Activated CD8-positive, alpha-beta memory T cell treated with anti-CD3 and anti-CD28 coated beads, Interleukin-2, amount 10 ng/mL, durations not matched to agents 7 days and 5 days (primary cell): ENCODE results near the gene GPR68. TPM values are rescaled to one million over a fixed set of nuclear protein-coding genes. Genes with fewer than 3 reads are reported as not detected.
A peak's percentile ranks its signal among the peaks of the same experiment; 100 is the strongest.
"Not testable (repeated sequence)": the region's sequence is repeated elsewhere in the genome, so short reads cannot be mapped to it uniquely, and the experiment has no call there.

Experiments
- ATAC-seq: fragments of 150-1000 bp; cut with Tn5 transposase; one replicate; pipeline ENCODE4 v1.10.0; 2021; ENCODE audit warnings: moderate library complexity
- CTCF ChIA-PET: fragments of 350-600 bp; sonication (Branson Sonifier 250); formaldehyde crosslinking; loops from one replicate; lab custom pipeline; 2021; ENCODE audit warnings: antibody characterized with exemption; lab: Charles Lee
- DNase-seq: peaks from one replicate; pipeline ENCODE4 v3.0.0-alpha.2; 2020
- H3K27ac Mint-ChIP-seq: one replicate; pipeline ENCODE4 v1.8.0; 2021; ENCODE audit warnings: mild to moderate bottlenecking, mixed read lengths
- H3K27me3 Mint-ChIP-seq: one replicate; pipeline ENCODE4 v1.8.0; 2021; ENCODE audit warnings: mixed read lengths
- H3K36me3 Mint-ChIP-seq: one replicate; pipeline ENCODE4 v1.8.0; 2021; ENCODE audit warnings: mild to moderate bottlenecking, mixed read lengths
- H3K4me1 Mint-ChIP-seq: one replicate; pipeline ENCODE4 v1.8.0; 2021; ENCODE audit warnings: mixed read lengths
- H3K4me3 Mint-ChIP-seq: one replicate; pipeline ENCODE4 v1.8.0; 2021; ENCODE audit warnings: mild to moderate bottlenecking, moderate library complexity, mixed read lengths
- H3K9me3 Mint-ChIP-seq: one replicate; pipeline ENCODE4 v1.8.0; 2022; ENCODE audit warnings: low read depth, mixed read lengths
- total RNA-seq, 2 experiments: library from RNA; stranded (reverse); gene quantifications; one replicate each; pipeline ENCODE4 v1.2.3, GENCODE V29; 2021

Gene GPR68
- total RNA-seq, 2 experiments from 2014 or later, result 44.5 to 48.0 TPM

DNA sequence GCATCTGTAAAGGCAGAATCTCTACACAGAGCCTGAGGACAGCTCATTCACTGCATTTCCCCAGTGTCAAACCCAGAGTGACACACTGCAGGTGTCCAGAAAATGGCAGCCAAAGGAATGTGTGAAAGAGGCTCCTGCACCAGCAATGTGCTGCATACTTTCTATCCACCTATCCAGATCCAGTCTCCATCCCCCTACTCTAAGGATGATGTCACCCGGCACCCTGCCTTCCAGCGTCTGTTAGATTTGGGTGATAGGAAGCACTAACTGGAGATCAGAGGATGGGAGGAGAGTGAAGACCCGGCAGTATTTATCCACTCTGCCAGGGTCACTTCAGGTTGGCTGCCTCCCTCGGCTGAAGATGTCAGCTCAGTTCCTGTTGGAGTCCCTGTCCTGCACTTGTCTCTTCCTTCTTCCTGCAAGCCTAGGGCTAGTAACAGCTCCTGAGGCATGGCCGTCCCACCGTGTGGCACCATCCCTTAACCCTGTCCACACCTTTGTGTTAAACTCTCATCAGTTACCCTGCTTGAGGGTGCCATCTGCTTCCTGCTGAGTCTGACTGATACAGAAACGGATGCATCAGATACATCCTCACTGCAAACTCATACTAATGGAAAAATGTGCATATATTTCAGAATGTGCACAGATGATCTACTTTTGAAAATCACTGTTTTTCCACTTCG lies 13.0 kb upstream of the GPR68 start:
- Mint-ChIP-seq H3K4me1 (peaks cover 65% of the 10 kb centered on the region), H3K27me3 (no peaks in the 10 kb centered on the region), H3K36me3 (peaks cover 2% of the 10 kb centered on the region), H3K27ac (peak overlapping the region; percentile 68), H3K9me3 (no peaks in the 10 kb centered on the region), H3K4me3 (no peak overlapping the region)
- no peak for ATAC-seq
- no peak for DNase-seq
- CTCF ChIA-PET, result interaction anchor here (0.9 to 2.5 kb wide), 5 partner anchors 77 to 355 kb away, joined by 3 to 10 read pairs (median 5); no protein-coding TSS in a partner anchor

DNA sequence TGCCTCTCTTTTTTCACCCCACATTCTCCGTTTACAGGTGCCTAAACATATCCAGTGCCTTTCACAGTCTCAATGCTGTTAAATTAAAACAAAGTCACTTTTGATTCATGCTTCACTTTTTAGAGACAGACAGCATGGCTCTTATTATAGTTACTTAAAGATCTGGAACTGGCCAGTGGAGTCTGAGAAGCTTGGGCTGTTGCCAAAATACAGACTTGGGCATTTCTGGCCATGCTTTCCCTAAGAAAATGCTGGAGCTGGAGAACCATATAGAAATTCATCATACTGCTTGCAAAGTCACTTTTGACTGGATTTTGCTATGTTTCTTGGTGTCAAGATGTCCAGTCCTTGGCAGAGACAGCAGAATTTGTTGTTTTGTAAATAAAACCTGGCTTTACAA lies 12.2 kb upstream of the GPR68 start:
- Mint-ChIP-seq H3K36me3 (peaks cover 8% of the 10 kb centered on the region), H3K4me3 (no peak overlapping the region), H3K27me3 (no peaks in the 10 kb centered on the region), H3K9me3 (no peaks in the 10 kb centered on the region), H3K27ac (peak overlapping the region; percentile 12), H3K4me1 (peaks cover 66% of the 10 kb centered on the region)
- no peak for ATAC-seq
- no peak for DNase-seq
- CTCF ChIA-PET, result interaction anchor here (1.2 to 2.2 kb wide), 3 partner anchors 79 to 354 kb away, joined by 3 to 5 read pairs (median 5); no protein-coding TSS in a partner anchor

GRCh38 chr14:91255026-91255695 lies 10.7 kb upstream of the GPR68 start:
- DNase-seq (no peak), ATAC-seq (no peak)
- Mint-ChIP-seq H3K9me3 (no peaks in the 10 kb centered on the region), H3K27ac (peak overlapping the region; percentile 77), H3K27me3 (no peaks in the 10 kb centered on the region), H3K36me3 (peaks cover 18% of the 10 kb centered on the region), H3K4me1 (peaks cover 72% of the 10 kb centered on the region), H3K4me3 (no peak overlapping the region)
- CTCF ChIA-PET, result interaction anchor here (0.6 to 2.2 kb wide), 5 partner anchors 12 to 79 kb away, joined by 3 to 5 read pairs (median 4); no protein-coding TSS in a partner anchor

DNA sequence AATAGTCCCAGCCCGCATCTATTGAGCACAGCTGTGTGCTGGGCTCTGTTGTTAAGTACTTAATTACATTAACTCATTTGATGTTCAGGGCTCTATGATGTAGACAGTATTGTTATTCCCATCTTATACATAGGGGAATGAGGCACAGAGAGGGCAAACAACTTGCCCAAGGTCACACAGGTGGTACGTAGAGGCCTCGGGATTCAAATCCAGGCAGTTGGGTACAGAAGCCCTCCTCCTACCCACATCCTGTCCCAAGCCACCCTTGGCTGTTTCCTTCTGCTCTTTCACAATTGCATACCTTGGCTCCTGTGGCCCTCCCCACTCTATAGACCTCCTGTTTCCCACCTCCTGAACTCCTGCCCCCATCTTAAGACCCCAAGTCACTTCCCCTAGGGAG lies 10.0 kb upstream of the GPR68 start:
- H3K9me3 Mint-ChIP-seq, result no peaks in the 10 kb centered on the region
- H3K4me3 Mint-ChIP-seq, result peak overlapping the region; percentile 54
- CTCF ChIA-PET, result interaction anchor here (1.0 kb wide), 1 partner anchor 27 kb away, joined by 4 read pairs; no protein-coding TSS in a partner anchor
- H3K27ac Mint-ChIP-seq, result peak overlapping the region; percentile 77
- peak; percentile 34 for ATAC-seq
- H3K36me3 Mint-ChIP-seq, result peaks cover 23% of the 10 kb centered on the region
- no peaks in the 10 kb centered on the region for H3K27me3 Mint-ChIP-seq
- DNase-seq, result peak; percentile 82
- peaks cover 76% of the 10 kb centered on the region for H3K4me1 Mint-ChIP-seq

- DNase-seq, result peak; percentile 56
- H3K4me3 Mint-ChIP-seq, result peak overlapping the region; percentile 54
- CTCF ChIA-PET, result interaction anchor here (1.0 kb wide), 1 partner anchor 26 kb away, joined by 4 read pairs; no protein-coding TSS in a partner anchor
- H3K36me3 Mint-ChIP-seq, result peaks cover 25% of the 10 kb centered on the region
- H3K4me1 Mint-ChIP-seq, result peaks cover 79% of the 10 kb centered on the region
- peak; percentile 1 for ATAC-seq
- peak overlapping the region; percentile 77 for H3K27ac Mint-ChIP-seq
- H3K9me3 Mint-ChIP-seq, result no peaks in the 10 kb centered on the region
- no peaks in the 10 kb centered on the region for H3K27me3 Mint-ChIP-seq
Observed at GRCh38 chr14:91253795-91254323, 9.4 kb upstream of the GPR68 start.

DNA sequence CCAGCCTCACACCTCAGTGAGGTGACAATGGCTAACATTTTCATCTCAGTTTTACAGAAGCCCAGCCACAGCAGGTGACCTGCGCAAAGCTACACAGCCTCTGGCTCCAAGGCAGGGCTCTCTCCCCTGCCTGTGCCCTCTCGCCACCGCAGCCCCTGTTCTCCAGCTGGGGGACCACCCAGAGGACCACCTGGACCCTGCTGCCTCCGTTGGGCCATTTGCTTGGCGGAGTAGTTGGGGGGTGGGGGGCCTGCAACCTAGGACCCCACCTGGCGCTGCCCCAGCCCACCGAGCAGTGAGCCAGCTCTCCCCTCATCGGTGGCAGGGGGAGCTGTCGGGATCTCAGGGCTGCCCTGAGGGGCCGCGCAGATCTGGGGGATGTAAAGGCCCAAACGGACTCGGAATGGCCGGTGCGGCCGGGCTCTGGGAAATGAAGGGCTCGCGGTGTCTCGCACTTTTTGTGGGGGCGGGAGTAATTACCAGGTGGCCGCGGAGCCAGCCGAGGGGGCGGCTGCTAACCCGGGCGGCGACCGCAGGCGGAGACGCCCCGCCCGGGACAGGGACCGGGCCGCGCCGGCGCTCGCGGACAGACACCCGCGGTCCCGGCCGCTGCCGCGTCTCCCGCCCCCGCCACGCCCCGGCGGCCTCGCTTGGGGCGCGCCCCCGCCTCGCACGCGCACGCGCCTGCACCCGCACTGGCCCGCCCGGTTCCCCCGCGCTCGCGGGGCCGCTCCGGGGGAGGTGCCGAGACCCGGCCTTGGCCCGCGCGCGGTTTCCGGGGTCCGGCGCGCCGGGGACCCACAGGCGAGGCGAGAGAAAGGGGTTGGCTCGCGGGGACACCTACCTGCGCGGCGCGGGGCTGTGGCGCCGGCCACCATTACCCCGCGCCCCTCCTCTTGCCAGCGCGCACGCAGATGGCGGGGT lies 8.6 kb upstream of the GPR68 start:
- Mint-ChIP-seq H3K4me1 (peaks cover 81% of the 10 kb centered on the region), H3K9me3 (no peaks in the 10 kb centered on the region), H3K27ac (peak overlapping the region; percentile 100), H3K27me3 (no peaks in the 10 kb centered on the region), H3K4me3 (peak overlapping the region; percentile 60), H3K36me3 (peaks cover 30% of the 10 kb centered on the region)
- peak; percentile 32 for ATAC-seq
- peak; percentile 57 for DNase-seq
- CTCF ChIA-PET, result interaction anchor here (1.0 to 2.3 kb wide), 8 partner anchors 10 to 97 kb away, joined by 3 to 21 read pairs (median 7); partner anchors contain the start of gene GPR68

GRCh38 chr14:91250912-91251311 lies 6.4 kb upstream of the GPR68 start:
- CTCF ChIA-PET, result interaction anchor here (0.8 to 2.4 kb wide), 7 partner anchors 21 to 74 kb away, joined by 4 to 12 read pairs (median 6); no protein-coding TSS in a partner anchor
- H3K9me3 Mint-ChIP-seq, result no peaks in the 10 kb centered on the region
- DNase-seq, result no peak
- peaks cover 47% of the 10 kb centered on the region for H3K36me3 Mint-ChIP-seq
- peak overlapping the region; percentile 100 for H3K27ac Mint-ChIP-seq
- no peaks in the 10 kb centered on the region for H3K27me3 Mint-ChIP-seq
- H3K4me3 Mint-ChIP-seq, result peak overlapping the region; percentile 40
- H3K4me1 Mint-ChIP-seq, result peaks cover 90% of the 10 kb centered on the region
- ATAC-seq, result no peak

- Mint-ChIP-seq H3K27ac (peak overlapping the region; percentile 100), H3K27me3 (no peaks in the 10 kb centered on the region), H3K36me3 (peaks cover 48% of the 10 kb centered on the region), H3K9me3 (no peaks in the 10 kb centered on the region), H3K4me3 (peak overlapping the region; percentile 40), H3K4me1 (peaks cover 91% of the 10 kb centered on the region)
- DNase-seq (peak; percentile 91), ATAC-seq (peak; percentile 40)
- CTCF ChIA-PET, result interaction anchor here (0.8 to 2.4 kb wide), 12 partner anchors 9 to 101 kb away, joined by 3 to 12 read pairs (median 4); no protein-coding TSS in a partner anchor
Observed at GRCh38 chr14:91249841-91250616, 5.5 kb upstream of the GPR68 start.

DNA sequence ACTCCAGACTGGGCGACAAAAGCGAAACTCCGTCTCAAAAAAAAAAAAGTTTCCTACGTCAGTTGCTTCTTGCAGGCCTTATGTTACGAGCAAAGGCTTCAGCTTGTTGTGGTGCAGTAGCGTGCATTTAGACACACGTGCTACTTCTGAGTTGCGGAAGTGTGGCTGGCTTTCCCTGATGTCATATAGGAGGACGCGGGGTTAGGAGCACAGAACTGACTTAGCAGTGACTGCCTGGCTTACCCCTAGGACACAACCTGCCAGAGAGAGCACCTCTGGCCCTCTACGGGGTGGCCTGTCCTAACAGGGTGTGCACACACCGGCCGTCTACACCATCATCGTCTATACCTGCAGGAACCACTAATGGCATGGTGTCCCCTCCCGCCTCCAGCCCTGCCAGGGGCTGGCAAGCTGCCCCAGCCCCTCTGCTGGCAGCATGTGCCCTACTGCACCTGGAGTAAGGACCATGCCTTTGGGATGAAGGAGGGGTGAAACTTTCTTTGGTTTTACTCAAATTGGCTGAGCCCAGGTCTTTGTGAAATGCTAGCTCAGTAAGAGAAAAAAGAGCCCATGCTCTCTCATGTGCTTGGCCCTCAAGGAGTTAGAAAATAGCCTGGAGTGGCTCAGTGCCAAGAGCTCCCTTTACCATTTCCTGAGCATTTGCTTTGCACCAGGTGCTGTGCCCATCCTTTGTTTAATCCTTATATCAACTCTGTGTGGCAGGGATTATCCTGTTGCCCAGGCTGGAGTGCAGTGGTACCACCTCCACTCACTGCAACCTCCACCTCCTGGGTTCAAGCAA lies 1.7 kb upstream of the GPR68 start:
- Mint-ChIP-seq H3K9me3 (no peaks in the 10 kb centered on the region), H3K4me1 (peaks cover 85% of the 10 kb centered on the region), H3K4me3 (peak overlapping the region; percentile 86), H3K27ac (peak overlapping the region; percentile 100), H3K36me3 (peaks cover 71% of the 10 kb centered on the region), H3K27me3 (no peaks in the 10 kb centered on the region)
- DNase-seq, result peak; percentile 94
- peak; percentile 54 for ATAC-seq
- CTCF ChIA-PET, result interaction anchor here (1.3 to 8.2 kb wide), 5 partner anchors 12 to 71 kb away, joined by 3 to 98 read pairs (median 4); no protein-coding TSS in a partner anchor

DNA sequence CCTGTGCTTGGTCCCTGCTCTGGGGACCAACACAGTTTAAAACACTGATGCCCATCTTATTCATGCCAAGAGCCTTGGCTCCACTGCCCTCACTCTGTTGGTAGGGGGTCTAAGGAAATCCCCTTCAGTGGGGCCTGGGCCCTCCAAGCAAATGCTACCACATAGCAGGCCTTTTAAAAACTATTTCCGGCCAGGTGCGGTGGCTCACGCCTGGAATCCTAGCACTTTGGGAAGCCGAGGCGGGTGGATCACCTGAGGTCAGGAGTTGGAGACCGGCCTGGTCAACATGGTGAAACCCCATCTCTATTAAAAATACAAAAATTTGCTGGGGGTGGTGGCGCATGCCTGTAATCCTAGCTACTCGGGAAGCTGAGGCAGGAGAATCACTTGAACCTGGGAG lies 1.1 kb upstream of the GPR68 start:
- DNase-seq, ATAC-seq, H3K9me3 Mint-ChIP-seq, H3K27me3 Mint-ChIP-seq: not testable (repeated sequence)
- H3K4me1 Mint-ChIP-seq, result peaks cover 85% of the 10 kb centered on the region
- peak overlapping the region; percentile 100 for H3K27ac Mint-ChIP-seq
- peaks cover 72% of the 10 kb centered on the region for H3K36me3 Mint-ChIP-seq
- peak overlapping the region; percentile 86 for H3K4me3 Mint-ChIP-seq
- CTCF ChIA-PET, result interaction anchor here (0.9 to 8.2 kb wide), 6 partner anchors 11 to 72 kb away, joined by 3 to 98 read pairs (median 6); no protein-coding TSS in a partner anchor

DNA sequence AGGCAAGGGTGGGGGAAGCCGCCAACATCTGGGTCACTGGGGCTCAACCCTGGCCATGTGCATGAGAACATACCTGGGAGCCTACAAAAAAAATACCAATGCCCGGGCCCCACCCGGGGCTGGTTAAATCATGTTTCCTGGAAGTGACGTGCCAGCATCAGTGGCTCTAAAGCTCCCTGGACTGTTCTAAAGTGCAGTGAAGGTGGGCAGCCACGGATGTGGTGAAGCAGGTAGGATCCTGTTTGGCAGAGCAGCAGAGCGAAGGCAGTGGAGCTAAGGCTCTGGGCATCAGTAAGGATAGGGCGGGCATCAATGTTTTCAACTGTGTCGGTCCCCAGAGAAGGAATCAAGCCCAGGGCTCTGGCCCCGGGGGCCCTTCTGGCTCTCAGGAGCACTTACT lies 525 bp upstream of the GPR68 start:
- ATAC-seq (peak; percentile 25), DNase-seq (peak; percentile 94)
- peak overlapping the region; percentile 86 for H3K4me3 Mint-ChIP-seq
- H3K27ac Mint-ChIP-seq, result peak overlapping the region; percentile 100
- H3K9me3 Mint-ChIP-seq, result no peaks in the 10 kb centered on the region
- CTCF ChIA-PET, result interaction anchor here (0.6 to 8.2 kb wide), 10 partner anchors 10 to 186 kb away, joined by 3 to 98 read pairs (median 4); partner anchors contain the start of gene CCDC88C
- H3K27me3 Mint-ChIP-seq, result no peaks in the 10 kb centered on the region
- H3K36me3 Mint-ChIP-seq, result peaks cover 72% of the 10 kb centered on the region
- peaks cover 84% of the 10 kb centered on the region for H3K4me1 Mint-ChIP-seq
